GM18499 (cell line): ENCODE data around the gene DNASE1L1.
A peak's percentile ranks its signal among the peaks of the same experiment; 100 is the strongest.
"Not testable (repeated sequence)": the region's sequence is repeated elsewhere in the genome, so short reads cannot be mapped to it uniquely, and the experiment has no call there.

Experiments used
- ATAC-seq: cut with Tn5 transposase; IDR thresholded peaks from one replicate; pipeline ENCODE4 v1.9.1; 2021; ENCODE audit warnings: moderate number of reproducible peaks; ENCODE audit not compliant: insufficient read depth, unreplicated experiment

DNASE1L1 gene

GRCh38 chrX:154388094-154388493 is 21.0 kb downstream of the DNASE1L1 start:
- not testable (repeated sequence) for ATAC-seq

GRCh38 chrX:154384284-154384892 is 24.7 kb downstream of the DNASE1L1 start:
- ATAC-seq = no peak

- ATAC-seq = no peak
Observed at GRCh38 chrX:154383359-154384283, 25.4 kb downstream of the DNASE1L1 start.

GRCh38 chrX:154382483-154383069 is 26.5 kb downstream of the DNASE1L1 start:
- no peak for ATAC-seq

GRCh38 chrX:154381271-154381670 is 27.8 kb downstream of the DNASE1L1 start:
- no peak for ATAC-seq

GRCh38 chrX:154380787-154381186 is 28.3 kb downstream of the DNASE1L1 start:
- ATAC-seq = no peak

GRCh38 chrX:154380153-154380552 is 28.9 kb downstream of the DNASE1L1 start:
- no peak for ATAC-seq

- no peak for ATAC-seq
Observed at GRCh38 chrX:154379569-154379951, 29.5 kb downstream of the DNASE1L1 start.

GRCh38 chrX:154378799-154379568 is 30.1 kb downstream of the DNASE1L1 start, which contains the start of gene EMD:
Gene EMD (plus strand): TSS chrX:154379295. CDS start chrX:154379485, 190 bp downstream.
- ATAC-seq = peak; percentile 66

GRCh38 chrX:154378059-154378798 is 30.8 kb downstream of the DNASE1L1 start:
- no peak for ATAC-seq

- ATAC-seq = no peak
Observed at GRCh38 chrX:154376774-154377173, 32.3 kb downstream of the DNASE1L1 start.

- no peak for ATAC-seq
Observed at GRCh38 chrX:154375156-154375504, 33.9 kb downstream of the DNASE1L1 start.

GRCh38 chrX:154374313-154375155 is 34.5 kb downstream of the DNASE1L1 start, which contains the start of gene FLNA:
Gene FLNA (minus strand): TSS chrX:154374634. CDS start chrX:154371245, 3,389 bp downstream.
- ATAC-seq = no peak

- ATAC-seq = no peak
Observed at GRCh38 chrX:154373340-154374306, 35.4 kb downstream of the DNASE1L1 start.

GRCh38 chrX:154372612-154373022 is 36.4 kb downstream of the DNASE1L1 start:
- no peak for ATAC-seq

- ATAC-seq = no peak
Observed at GRCh38 chrX:154371789-154372300, 37.2 kb downstream of the DNASE1L1 start.

- no peak for ATAC-seq
Observed at GRCh38 chrX:154371017-154371788, 37.9 kb downstream of the DNASE1L1 start.
